ENCODE data around the gene EPB41L1.

GRCh38 chr20:36271639-36272546 is 117.4 kb downstream of the EPB41L1 start:
- TF ChIP-seq INSM2 (tag by site-specific recombination; IDR thresholded peaks at IDR 0.05) = no peak
- no peak for TF ChIP-seq CTCF (tag by site-specific recombination; IDR thresholded peaks at IDR 0.05)
- no peak for TF ChIP-seq ZBTB1 (tag by site-specific recombination; IDR thresholded peaks at IDR 0.05)
- TF ChIP-seq AEBP2 (tag by site-specific recombination; IDR thresholded peaks at IDR 0.05; ENCODE audit: borderline replicate concordance) = no peak
- TF ChIP-seq YY1 (tag by site-specific recombination; IDR thresholded peaks at IDR 0.05) = no peak
